ENCODE results near the gene RASGRF2. TPM values are rescaled to one million over a fixed set of nuclear protein-coding genes. Genes with fewer than 3 reads are reported as not detected.

The RASGRF2 gene
- polyA plus RNA-seq, 2 of the 4 experiments (the other 2 are of a cell fraction): 1.4 to 2.1 TPM

DNA sequence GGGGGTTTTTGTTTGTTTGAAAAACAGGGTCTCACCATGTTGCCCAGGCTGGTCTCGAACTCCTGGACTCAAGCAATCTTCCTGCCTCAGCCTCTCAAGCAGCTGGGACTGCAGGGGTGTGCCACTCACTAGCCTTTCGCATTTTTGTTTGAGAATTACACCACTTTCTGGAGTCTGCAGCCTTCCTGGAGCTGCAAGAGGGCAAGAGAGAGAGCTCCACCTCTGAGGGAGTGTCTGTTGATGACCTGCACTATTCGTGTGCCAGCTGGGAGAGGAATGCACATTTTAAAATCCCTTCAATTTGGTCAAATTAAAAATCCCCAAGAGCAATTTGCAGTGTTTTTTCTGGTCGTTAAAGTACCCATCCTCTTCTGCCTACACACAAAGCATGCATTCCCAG, 267.9 kb downstream of the RASGRF2 start:
- POLR2A ChIA-PET: no interaction called here
- no peak overlapping the region for H3K27ac ChIP-seq
- ATAC-seq (no peak), DNase-seq (ENCODE audit: low read depth in 1 of 2, low spot score in 1 of 2) (no peak), FAIRE-seq (no peak)
- no peak for TF ChIP-seq HOXA7 (CRISPR knock-in tag; IDR thresholded peaks at IDR 0.05)
- no peak for TF ChIP-seq RAD21 (conservative IDR thresholded peaks at IDR 0.05 in 1 of 2, IDR thresholded peaks at IDR 0.05 in 1 of 2)
- TF ChIP-seq MAFK (IDR thresholded peaks at IDR 0.05; ENCODE audit: partially characterized antibody): no peak
- TF ChIP-seq, protein P1, sequence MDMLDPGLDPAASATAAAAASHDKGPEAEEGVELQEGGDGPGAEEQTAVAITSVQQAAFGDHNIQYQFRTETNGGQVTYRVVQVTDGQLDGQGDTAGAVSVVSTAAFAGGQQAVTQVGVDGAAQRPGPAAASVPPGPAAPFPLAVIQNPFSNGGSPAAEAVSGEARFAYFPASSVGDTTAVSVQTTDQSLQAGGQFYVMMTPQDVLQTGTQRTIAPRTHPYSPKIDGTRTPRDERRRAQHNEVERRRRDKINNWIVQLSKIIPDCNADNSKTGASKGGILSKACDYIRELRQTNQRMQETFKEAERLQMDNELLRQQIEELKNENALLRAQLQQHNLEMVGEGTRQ (IDR thresholded peaks at IDR 0.05): no peak
- no peak for TF ChIP-seq JUN (IDR thresholded peaks at IDR 0.05)
- no peak for TF ChIP-seq RNF2 (IDR thresholded peaks at IDR 0.05; ENCODE audit: borderline replicate concordance, low read depth)
- no peak for TF ChIP-seq HOXB13 (CRISPR knock-in tag; IDR thresholded peaks at IDR 0.05; ENCODE audit: low read depth)
- no peak for TF ChIP-seq PHF8 (IDR thresholded peaks at IDR 0.05; ENCODE audit: borderline replicate concordance, low read depth)
- TF ChIP-seq RCOR1 (IDR thresholded peaks at IDR 0.05; ENCODE audit: low read depth, low read length): no peak
- no peak for TF ChIP-seq SMC3 (IDR thresholded peaks at IDR 0.05)
- no peak for TF ChIP-seq RFX5 (IDR thresholded peaks at IDR 0.05)
- TF ChIP-seq ESRRA (IDR thresholded peaks at IDR 0.05; ENCODE audit: borderline replicate concordance, low read length): no peak
- TF ChIP-seq BHLHE40 (IDR thresholded peaks at IDR 0.05; ENCODE audit: low read depth, low read length): no peak
- no peak for TF ChIP-seq NR3C1 (IDR thresholded peaks at IDR 0.05)
- no peak for TF ChIP-seq ZSCAN20 (CRISPR knock-in tag; IDR thresholded peaks at IDR 0.05)
- TF ChIP-seq NFE2L2 (conservative IDR thresholded peaks at IDR 0.05; ENCODE audit: low read length): no peak
- no peak for TF ChIP-seq CBX2 (IDR thresholded peaks at IDR 0.05; ENCODE audit: borderline replicate concordance, low read depth)
- TF ChIP-seq HOXB5 (CRISPR knock-in tag; IDR thresholded peaks at IDR 0.05): no peak
- no peak overlapping the region for H3K4me3 ChIP-seq
- no peaks in the 10 kb centered on the region for H3K4me1 ChIP-seq
- CTCF ChIA-PET: interaction anchor here (1.0 kb wide), 1 partner anchor 33 kb away, joined by 3 read pairs; no protein-coding TSS in a partner anchor
- WGBS (ENCODE audit: missing lambda C conversion rate): 36% methylated on average over 4 of the region's 4 CpGs
- no peak overlapping the region for H3K4me2 ChIP-seq
- H3K9me3 ChIP-seq: no peaks in the 10 kb centered on the region

- H3K4me2 ChIP-seq: no peak overlapping the region
- DNase-seq (ENCODE audit: low read depth in 1 of 2, low spot score in 1 of 2): no peak
- H3K27ac ChIP-seq: no peak overlapping the region
- ChIA-PET POLR2A (no interaction called here), CTCF (no interaction called here)
- FAIRE-seq: no peak
- no peak for ATAC-seq
- H3K4me3 ChIP-seq: no peak overlapping the region
- no peaks in the 10 kb centered on the region for H3K4me1 ChIP-seq
- 82% methylated on average over 8 of the region's 8 CpGs for WGBS (ENCODE audit: missing lambda C conversion rate)
- TF ChIP-seq RAD21 (conservative IDR thresholded peaks at IDR 0.05 in 1 of 2, IDR thresholded peaks at IDR 0.05 in 1 of 2) (no peak), TP53 (CRISPR knock-in tag; IDR thresholded peaks at IDR 0.05) (no peak), CBX2 (IDR thresholded peaks at IDR 0.05; ENCODE audit: borderline replicate concordance, low read depth) (no peak), EHMT2 (IDR thresholded peaks at IDR 0.05; ENCODE audit: low read depth) (no peak), MAX (IDR thresholded peaks at IDR 0.05) (no peak), MAFK (IDR thresholded peaks at IDR 0.05; ENCODE audit: partially characterized antibody) (no peak), NR3C1 (IDR thresholded peaks at IDR 0.05) (no peak), HOXA7 (CRISPR knock-in tag; IDR thresholded peaks at IDR 0.05) (no peak), HMGXB4 (CRISPR knock-in tag; IDR thresholded peaks at IDR 0.05; ENCODE audit: borderline replicate concordance) (no peak), HDAC2 (IDR thresholded peaks at IDR 0.05) (no peak), JUNB (IDR thresholded peaks at IDR 0.05) (no peak), JUN (IDR thresholded peaks at IDR 0.05) (no peak), POLR2AphosphoS2 (conservative IDR thresholded peaks at IDR 0.05; ENCODE audit: low read length) (no peak), REST (IDR thresholded peaks at IDR 0.05) (no peak), PBX3 (IDR thresholded peaks at IDR 0.05) (no peak), GATA3 (IDR thresholded peaks at IDR 0.05; ENCODE audit: borderline replicate concordance) (no peak), RFX5 (IDR thresholded peaks at IDR 0.05) (no peak), FOSL2 (IDR thresholded peaks at IDR 0.05) (no peak), FOSL2 (CRISPR knock-in tag; IDR thresholded peaks at IDR 0.05) (no peak)
- TF ChIP-seq, protein P1 (IDR thresholded peaks at IDR 0.05): no peak
- no peaks in the 10 kb centered on the region for H3K9me3 ChIP-seq
Measured at GRCh38 chr5:81230416-81230815, 270.3 kb downstream of the RASGRF2 start.

Measured in A549 (cell line).